ENCODE results near the gene JMJD7.

DNA sequence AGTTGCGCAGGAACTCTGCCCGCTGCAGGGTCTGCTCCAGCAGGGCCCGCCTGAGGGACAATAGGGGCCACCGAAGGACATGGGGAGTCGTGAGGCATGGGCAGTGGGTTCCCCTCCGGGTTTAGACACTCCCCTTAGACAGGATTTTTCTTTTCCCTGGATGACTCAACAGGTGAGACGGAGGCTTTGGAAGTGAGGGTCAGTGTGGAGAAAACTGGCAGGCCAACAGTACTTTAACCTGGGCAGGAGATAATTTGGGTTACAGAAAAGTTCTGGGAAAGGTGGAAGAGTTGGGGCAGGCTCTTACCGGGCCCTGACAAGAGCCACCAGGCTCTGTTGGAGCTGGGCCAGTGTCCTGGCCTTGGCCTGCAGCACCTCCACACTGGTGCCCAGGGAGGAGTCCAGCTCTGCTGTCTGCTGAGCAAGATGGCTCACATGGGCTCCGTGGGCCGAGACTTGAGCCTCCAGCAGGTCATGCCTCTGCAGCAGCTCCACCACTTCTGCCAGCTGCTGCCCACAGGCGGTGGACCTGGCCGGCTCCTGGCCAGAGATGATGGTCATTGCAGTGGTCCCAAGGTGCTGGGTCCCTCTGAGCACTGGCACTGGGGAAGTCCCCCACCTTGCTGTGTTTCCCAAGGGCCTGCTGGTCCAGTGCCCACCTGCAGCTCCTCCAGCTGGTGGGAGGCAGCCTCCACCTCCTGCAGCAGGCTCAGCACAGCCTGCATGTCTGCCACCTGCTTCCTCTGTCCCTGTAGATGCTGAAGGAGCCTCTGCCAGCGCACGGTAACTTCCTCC is 55.0 kb downstream of the JMJD7 start:
- TF ChIP-seq, protein P1, sequence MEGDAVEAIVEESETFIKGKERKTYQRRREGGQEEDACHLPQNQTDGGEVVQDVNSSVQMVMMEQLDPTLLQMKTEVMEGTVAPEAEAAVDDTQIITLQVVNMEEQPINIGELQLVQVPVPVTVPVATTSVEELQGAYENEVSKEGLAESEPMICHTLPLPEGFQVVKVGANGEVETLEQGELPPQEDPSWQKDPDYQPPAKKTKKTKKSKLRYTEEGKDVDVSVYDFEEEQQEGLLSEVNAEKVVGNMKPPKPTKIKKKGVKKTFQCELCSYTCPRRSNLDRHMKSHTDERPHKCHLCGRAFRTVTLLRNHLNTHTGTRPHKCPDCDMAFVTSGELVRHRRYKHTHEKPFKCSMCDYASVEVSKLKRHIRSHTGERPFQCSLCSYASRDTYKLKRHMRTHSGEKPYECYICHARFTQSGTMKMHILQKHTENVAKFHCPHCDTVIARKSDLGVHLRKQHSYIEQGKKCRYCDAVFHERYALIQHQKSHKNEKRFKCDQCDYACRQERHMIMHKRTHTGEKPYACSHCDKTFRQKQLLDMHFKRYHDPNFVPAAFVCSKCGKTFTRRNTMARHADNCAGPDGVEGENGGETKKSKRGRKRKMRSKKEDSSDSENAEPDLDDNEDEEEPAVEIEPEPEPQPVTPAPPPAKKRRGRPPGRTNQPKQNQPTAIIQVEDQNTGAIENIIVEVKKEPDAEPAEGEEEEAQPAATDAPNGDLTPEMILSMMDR (IDR thresholded peaks at IDR 0.05), result no peak
- TF ChIP-seq POLR2AphosphoS5 (IDR thresholded peaks at IDR 0.05) (no peak), POLR2A (IDR thresholded peaks at IDR 0.05) (no peak)
